MM.1S (cell line): ENCODE data around the gene ATP8B1.

ENCODE experiments used
- DNase-seq: peaks from one replicate; pipeline ENCODE4 v3.0.0-alpha.2; 2015
- H2AFZ ChIP-seq: fragments of 300-600 bp; sonication (generic); 2 replicates; pipeline ENCODE4 v1.6.0; 2016; ENCODE audit warnings: antibody characterized with exemption, low read length
- H3F3A ChIP-seq: fragments of 300-600 bp; sonication (generic); 2 replicates; pipeline ENCODE4 v1.6.1; 2016; ENCODE audit warnings: mild to moderate bottlenecking, antibody characterized with exemption, low read length, moderate library complexity, mixed read lengths; ENCODE audit not compliant: insufficient read depth
- H3K27ac ChIP-seq: fragments of 300-600 bp; sonication (generic); 2 replicates; pipeline ENCODE4 v1.5.1; 2016; ENCODE audit warnings: mild to moderate bottlenecking, low read length
- H3K27me3 ChIP-seq: fragments of 300-600 bp; sonication (generic); replicated peaks from 2 replicates; pipeline ENCODE4 v1.6.0; 2016; ENCODE audit warnings: low read length; ENCODE audit not compliant: insufficient read depth
- H3K36me3 ChIP-seq: fragments of 300-600 bp; sonication (generic); replicated peaks from 2 replicates; pipeline ENCODE4 v1.6.1; 2016; ENCODE audit warnings: mild to moderate bottlenecking, low read length, mixed read lengths; ENCODE audit not compliant: insufficient read depth
- H3K4me1 ChIP-seq: fragments of 300-600 bp; sonication (generic); 2 replicates; pipeline ENCODE4 v1.6.1; 2016; ENCODE audit warnings: low read length, mixed read lengths
- H3K4me2 ChIP-seq: fragments of 300-600 bp; sonication (generic); 2 replicates; pipeline ENCODE4 v1.6.0; 2016; ENCODE audit warnings: low read depth, low read length
- H3K4me3 ChIP-seq: fragments of 300-600 bp; sonication (generic); 2 replicates; pipeline ENCODE4 v1.5.1; 2016; ENCODE audit warnings: low read length, mixed read lengths
- H3K79me2 ChIP-seq: fragments of 300-600 bp; sonication (generic); 2 replicates; pipeline ENCODE4 v1.6.1; 2016; ENCODE audit warnings: mixed run types, low read length, mixed read lengths
- H3K9ac ChIP-seq: fragments of 300-600 bp; sonication (generic); 2 replicates; pipeline ENCODE4 v1.6.1; 2016; ENCODE audit warnings: low read length, mixed read lengths
- H3K9me2 ChIP-seq: fragments of 300-600 bp; sonication (generic); replicated peaks from 2 replicates; pipeline ENCODE4 v1.6.1; 2016; ENCODE audit warnings: mild to moderate bottlenecking, low read length, mixed read lengths; ENCODE audit not compliant: insufficient read depth
- H3K9me3 ChIP-seq: fragments of 300-600 bp; sonication (generic); replicated peaks from 2 replicates; pipeline ENCODE4 v1.6.1; 2016; ENCODE audit warnings: mild to moderate bottlenecking, low read length, mixed read lengths; ENCODE audit not compliant: insufficient read depth
- H4K20me1 ChIP-seq: fragments of 300-600 bp; sonication (generic); 2 replicates; pipeline ENCODE4 v1.6.1; 2016; ENCODE audit warnings: mild to moderate bottlenecking, low read length, moderate library complexity, mixed read lengths; ENCODE audit not compliant: insufficient read depth
- EZH2 ChIP-seq: fragments of 300-600 bp; sonication (generic); optimal IDR thresholded peaks from 2 replicates; pipeline ENCODE3; 2017; ENCODE audit warnings: low read depth, mild to moderate bottlenecking, antibody characterized with exemption, low read length, mixed read lengths
- EZH2phosphoT487 ChIP-seq: fragments of 300-600 bp; sonication (generic); IDR thresholded peaks from 2 replicates; pipeline ENCODE4 v1.6.1; 2018; ENCODE audit warnings: antibody characterized with exemption, low read length
- TF ChIP-seq, protein P1 (sequence below): fragments of 300-600 bp; sonication (generic); IDR thresholded peaks from 2 replicates; pipeline ENCODE4 v1.5.1; 2016; ENCODE audit warnings: antibody characterized with exemption, low read length, mixed read lengths

ATP8B1 gene

DNA sequence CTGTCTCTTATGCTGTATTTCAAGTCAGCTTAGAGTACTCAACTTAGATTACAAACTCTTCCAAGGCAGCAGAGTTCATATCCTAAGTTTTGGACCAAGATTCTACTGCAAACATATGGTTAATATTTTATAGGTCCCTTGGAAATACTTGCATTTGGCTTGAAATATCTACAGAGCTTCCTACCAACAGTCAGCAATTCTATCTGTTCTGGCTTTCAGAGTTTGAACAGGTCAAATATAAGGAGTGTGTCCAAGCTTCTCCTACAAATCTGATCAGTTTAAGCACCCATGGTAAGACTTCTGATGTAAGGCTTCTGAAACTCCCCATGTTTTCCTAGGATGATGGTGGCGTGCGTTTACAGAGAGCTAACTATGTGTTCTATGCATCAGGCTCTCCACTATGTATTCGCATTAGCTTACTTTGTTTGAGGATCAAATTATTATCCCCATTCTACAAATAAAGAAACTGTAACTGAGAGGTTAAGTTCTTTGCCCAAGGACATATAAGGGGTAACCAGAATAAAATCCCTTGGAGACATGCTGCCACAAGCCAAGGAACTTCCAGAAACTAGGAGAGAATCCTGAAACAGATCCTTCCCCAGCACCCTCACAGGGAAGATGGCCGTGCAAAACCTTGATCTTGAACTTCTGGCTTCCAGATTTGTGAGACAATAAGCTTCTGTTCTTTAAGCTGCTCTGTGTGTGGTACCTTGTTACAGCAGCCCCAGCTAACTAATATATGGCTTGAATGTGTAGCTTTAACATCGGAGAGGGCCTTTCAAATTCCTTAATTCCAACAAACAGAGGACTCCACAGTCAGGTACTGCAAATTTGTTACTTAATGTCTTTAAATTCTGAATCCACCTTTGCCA lies 55.1 kb downstream of the ATP8B1 start:
- Histone ChIP-seq H3K4me1 (no peaks in the 10 kb centered on the region), H3K27me3 (no peaks in the 10 kb centered on the region), H3K79me2 (no peaks in the 10 kb centered on the region), H3K27ac (no peak overlapping the region), H3K36me3 (no peaks in the 10 kb centered on the region), H3K4me2 (no peak overlapping the region), H2AFZ (no peak overlapping the region), H3K9ac (no peak overlapping the region), H3K4me3 (no peak overlapping the region), H4K20me1 (no peaks in the 10 kb centered on the region), H3K9me2 (no peaks in the 10 kb centered on the region), H3K9me3 (no peaks in the 10 kb centered on the region), H3F3A (no peaks in the 10 kb centered on the region)
- no peak for TF ChIP-seq EZH2
- TF ChIP-seq EZH2phosphoT487: no peak
- TF ChIP-seq, protein P1, sequence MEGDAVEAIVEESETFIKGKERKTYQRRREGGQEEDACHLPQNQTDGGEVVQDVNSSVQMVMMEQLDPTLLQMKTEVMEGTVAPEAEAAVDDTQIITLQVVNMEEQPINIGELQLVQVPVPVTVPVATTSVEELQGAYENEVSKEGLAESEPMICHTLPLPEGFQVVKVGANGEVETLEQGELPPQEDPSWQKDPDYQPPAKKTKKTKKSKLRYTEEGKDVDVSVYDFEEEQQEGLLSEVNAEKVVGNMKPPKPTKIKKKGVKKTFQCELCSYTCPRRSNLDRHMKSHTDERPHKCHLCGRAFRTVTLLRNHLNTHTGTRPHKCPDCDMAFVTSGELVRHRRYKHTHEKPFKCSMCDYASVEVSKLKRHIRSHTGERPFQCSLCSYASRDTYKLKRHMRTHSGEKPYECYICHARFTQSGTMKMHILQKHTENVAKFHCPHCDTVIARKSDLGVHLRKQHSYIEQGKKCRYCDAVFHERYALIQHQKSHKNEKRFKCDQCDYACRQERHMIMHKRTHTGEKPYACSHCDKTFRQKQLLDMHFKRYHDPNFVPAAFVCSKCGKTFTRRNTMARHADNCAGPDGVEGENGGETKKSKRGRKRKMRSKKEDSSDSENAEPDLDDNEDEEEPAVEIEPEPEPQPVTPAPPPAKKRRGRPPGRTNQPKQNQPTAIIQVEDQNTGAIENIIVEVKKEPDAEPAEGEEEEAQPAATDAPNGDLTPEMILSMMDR: no peak
- DNase-seq: no peak

GRCh38 chr18:57744211-57744694 lies 58.9 kb downstream of the ATP8B1 start:
- H3K4me2 ChIP-seq: no peak overlapping the region
- H3K9me3 ChIP-seq: no peaks in the 10 kb centered on the region
- no peaks in the 10 kb centered on the region for H3K27me3 ChIP-seq
- no peaks in the 10 kb centered on the region for H3K9me2 ChIP-seq
- TF ChIP-seq EZH2phosphoT487 (no peak), EZH2 (no peak)
- TF ChIP-seq, protein P1: no peak
- H3K4me3 ChIP-seq: no peak overlapping the region
- H3K4me1 ChIP-seq: no peaks in the 10 kb centered on the region
- H3K36me3 ChIP-seq: no peaks in the 10 kb centered on the region
- no peak for DNase-seq
- no peaks in the 10 kb centered on the region for H4K20me1 ChIP-seq
- H3K79me2 ChIP-seq: no peaks in the 10 kb centered on the region
- no peaks in the 10 kb centered on the region for H3F3A ChIP-seq
- H2AFZ ChIP-seq: no peak overlapping the region
- H3K27ac ChIP-seq: no peak overlapping the region
- no peak overlapping the region for H3K9ac ChIP-seq

DNA sequence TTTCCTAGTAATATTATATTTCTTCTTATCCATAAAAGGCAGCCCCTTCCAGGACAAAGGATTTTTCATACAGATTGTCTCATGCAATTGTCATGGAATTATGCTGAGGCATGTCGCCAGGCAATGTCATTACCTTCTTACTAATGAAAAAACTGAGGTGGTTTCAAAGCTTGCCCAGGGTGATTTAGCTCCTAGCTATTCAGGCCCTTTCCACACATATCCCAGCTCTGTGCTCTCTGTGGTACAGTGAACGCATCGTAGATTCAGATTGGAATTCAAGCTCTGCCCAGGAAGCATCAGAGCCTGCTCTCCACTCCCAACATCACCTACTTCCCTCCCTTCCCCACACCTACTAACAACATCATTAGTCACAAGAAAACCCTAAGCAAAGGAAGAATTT lies 60.1 kb downstream of the ATP8B1 start:
- no peak overlapping the region for H2AFZ ChIP-seq
- DNase-seq: no peak
- no peaks in the 10 kb centered on the region for H3K9me3 ChIP-seq
- no peaks in the 10 kb centered on the region for H3F3A ChIP-seq
- H3K4me3 ChIP-seq: no peak overlapping the region
- TF ChIP-seq, protein P1: no peak
- TF ChIP-seq EZH2 (no peak), EZH2phosphoT487 (no peak)
- no peaks in the 10 kb centered on the region for H3K79me2 ChIP-seq
- H3K9me2 ChIP-seq: no peaks in the 10 kb centered on the region
- H4K20me1 ChIP-seq: no peaks in the 10 kb centered on the region
- H3K36me3 ChIP-seq: no peaks in the 10 kb centered on the region
- H3K27ac ChIP-seq: no peak overlapping the region
- no peak overlapping the region for H3K4me2 ChIP-seq
- H3K4me1 ChIP-seq: no peaks in the 10 kb centered on the region
- H3K9ac ChIP-seq: no peak overlapping the region
- H3K27me3 ChIP-seq: no peaks in the 10 kb centered on the region
